Subcutaneous adipose tissue (tissue), 4 donors: ENCODE measurements around the gene STX18. TPM values are rescaled to one million over a fixed set of nuclear protein-coding genes. Genes with fewer than 3 reads are reported as not detected.

Source experiments
- total RNA-seq, 4 donors: library from RNA; depleted of rRNA; stranded (reverse); fragments of >200 nt; gene quantifications; one replicate each; pipeline ENCODE4 v1.1.0, GENCODE V29; 2016
- TF ChIP-seq, protein P1 (sequence below): fragments of 450-650 bp; IDR thresholded peaks from one replicate; pipeline ENCODE4 v1.5.1; 2016; ENCODE audit warnings: low read depth, mild to moderate bottlenecking, control low read depth, antibody characterized with exemption, moderate library complexity

Gene STX18
- total RNA-seq, 4 donors from 2014 or later: 17.0 to 29.2 (median 21.6) TPM

DNA sequence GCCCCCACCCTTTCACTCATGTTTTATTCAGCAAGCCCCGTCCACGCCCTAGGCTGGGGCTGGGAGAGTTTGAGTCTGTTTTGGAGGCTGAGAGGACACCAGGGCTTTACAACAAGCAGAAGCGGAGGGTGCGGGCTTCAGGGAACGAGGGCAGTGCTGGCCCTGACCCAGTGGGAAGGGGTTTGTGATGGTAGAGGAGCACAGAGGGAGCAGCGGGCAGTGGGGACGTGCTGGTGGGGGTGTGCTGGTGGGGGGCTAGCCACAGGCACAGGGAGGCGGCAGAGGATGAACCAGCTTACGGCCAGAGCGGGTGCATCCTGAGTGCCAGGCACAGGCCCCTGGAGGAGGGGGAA lies 128.5 kb downstream of the STX18 start:
- TF ChIP-seq, protein P1, sequence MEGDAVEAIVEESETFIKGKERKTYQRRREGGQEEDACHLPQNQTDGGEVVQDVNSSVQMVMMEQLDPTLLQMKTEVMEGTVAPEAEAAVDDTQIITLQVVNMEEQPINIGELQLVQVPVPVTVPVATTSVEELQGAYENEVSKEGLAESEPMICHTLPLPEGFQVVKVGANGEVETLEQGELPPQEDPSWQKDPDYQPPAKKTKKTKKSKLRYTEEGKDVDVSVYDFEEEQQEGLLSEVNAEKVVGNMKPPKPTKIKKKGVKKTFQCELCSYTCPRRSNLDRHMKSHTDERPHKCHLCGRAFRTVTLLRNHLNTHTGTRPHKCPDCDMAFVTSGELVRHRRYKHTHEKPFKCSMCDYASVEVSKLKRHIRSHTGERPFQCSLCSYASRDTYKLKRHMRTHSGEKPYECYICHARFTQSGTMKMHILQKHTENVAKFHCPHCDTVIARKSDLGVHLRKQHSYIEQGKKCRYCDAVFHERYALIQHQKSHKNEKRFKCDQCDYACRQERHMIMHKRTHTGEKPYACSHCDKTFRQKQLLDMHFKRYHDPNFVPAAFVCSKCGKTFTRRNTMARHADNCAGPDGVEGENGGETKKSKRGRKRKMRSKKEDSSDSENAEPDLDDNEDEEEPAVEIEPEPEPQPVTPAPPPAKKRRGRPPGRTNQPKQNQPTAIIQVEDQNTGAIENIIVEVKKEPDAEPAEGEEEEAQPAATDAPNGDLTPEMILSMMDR: no peak

DNA sequence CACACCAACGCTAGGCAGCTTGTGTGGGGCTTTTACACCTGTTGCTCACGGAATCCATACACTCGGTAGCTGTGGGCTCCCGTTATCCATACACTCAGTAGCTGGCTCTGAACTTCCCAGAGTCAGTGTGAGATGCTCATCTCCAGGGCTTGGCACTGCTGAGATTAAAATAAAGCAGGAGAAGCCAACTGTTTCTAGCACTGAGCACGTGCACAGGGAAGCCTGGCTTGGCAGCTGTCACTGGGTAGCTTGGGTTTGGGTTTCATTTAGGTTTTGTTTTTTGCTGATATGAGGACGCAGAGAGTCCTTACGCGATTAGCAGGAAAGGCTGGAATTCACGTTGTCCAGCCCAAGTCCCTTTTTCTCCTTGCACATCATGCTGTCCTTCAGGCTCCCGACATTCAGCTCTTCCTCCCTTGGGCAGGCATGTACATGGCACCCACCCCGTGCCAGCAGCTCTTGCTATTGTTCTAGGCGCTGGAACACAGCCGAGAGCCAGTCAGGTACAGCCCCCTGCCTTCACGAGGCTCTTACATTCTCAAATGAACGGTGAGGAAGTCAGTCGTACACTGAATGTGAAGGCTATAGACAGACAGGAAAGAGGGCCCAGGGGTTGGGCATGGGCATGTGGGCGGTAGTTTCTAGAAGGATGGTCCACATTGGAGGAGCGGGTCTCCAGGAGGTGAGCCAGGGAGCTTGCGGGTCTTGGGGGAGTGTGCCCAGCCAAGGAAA lies 129.0 kb downstream of the STX18 start:
- TF ChIP-seq, protein P1: no peak

GRCh38 chr4:4411906-4412305 lies 129.9 kb downstream of the STX18 start:
- TF ChIP-seq, protein P1: no peak

DNA sequence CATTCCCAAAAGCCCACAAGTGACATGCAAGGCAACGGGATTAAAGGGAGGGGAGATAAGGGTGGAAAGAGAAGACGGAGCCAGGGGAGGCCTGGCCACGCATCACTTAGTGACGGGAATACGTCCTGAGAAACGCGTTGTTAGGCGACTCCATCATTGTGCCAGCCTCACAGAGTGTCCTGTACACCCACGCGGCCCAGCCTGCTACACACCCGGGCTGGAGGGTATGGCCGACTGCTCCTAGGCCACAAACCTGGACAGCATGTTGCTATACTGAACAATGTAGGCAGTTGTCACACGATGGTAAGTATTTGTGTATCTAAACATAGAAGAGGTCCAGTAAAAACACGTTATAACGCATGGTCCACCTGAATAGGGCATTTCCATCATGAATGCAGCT lies 131.6 kb downstream of the STX18 start:
- TF ChIP-seq, protein P1: no peak

DNA sequence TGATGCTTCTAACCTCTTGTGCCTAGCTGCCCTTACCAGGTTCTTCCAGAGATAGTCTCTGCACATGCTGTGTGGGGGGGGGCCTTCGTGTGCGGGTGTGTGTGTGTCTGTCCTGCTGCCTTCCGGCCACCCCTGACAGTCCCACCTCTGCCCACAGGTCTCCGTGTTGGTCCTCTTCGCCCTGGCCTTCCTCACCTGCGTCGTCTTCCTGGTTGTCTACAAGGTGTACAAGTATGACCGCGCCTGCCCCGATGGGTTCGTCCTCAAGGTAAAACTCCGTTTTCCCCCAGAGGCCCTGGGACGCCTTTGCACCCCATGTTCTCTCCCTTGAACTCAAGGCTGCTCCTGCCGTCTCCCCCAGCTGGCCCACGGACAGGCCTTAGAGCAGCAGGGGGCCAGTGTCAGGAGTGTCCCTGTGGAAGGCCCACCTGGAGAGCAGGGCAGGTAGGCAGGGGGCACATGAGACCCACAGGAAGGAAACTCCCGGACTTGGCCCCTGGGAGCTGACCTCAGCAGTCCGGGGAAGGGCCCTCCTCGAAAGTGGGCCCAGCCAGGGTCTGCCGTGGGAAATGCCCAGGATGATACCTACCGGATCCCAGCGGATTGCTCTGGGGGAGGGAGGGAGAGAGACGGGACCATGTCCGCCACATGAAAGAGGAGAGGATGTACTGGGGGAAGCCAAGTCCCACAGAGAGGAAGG lies 132.3 kb downstream of the STX18 start:
- TF ChIP-seq, protein P1: no peak

GRCh38 chr4:4408576-4409335 lies 133.1 kb downstream of the STX18 start:
- TF ChIP-seq, protein P1: no peak

- TF ChIP-seq, protein P1: no peak
Measured at GRCh38 chr4:4408132-4408523, 133.7 kb downstream of the STX18 start.
